GM21737 (cell line): ENCODE results near the gene NFKB2.

Experiments used
- ATAC-seq: cut with Tn5 transposase; IDR thresholded peaks from one replicate; pipeline ENCODE4 v1.9.1; 2021; ENCODE audit warnings: mild to moderate bottlenecking, moderate library complexity; ENCODE audit not compliant: unreplicated experiment

The NFKB2 gene

GRCh38 chr10:102420714-102421506 lies 25.4 kb downstream of the NFKB2 start, which contains the start of gene FBXL15:
FBXL15 (plus strand) TSS chr10:102420836; CDS start chr10:102421130, 294 bp downstream.
- ATAC-seq = peak; percentile 52

GRCh38 chr10:102421507-102421756 lies 25.9 kb downstream of the NFKB2 start:
- no peak for ATAC-seq

GRCh38 chr10:102421757-102422512 lies 26.4 kb downstream of the NFKB2 start:
- peak; percentile 1 for ATAC-seq

DNA sequence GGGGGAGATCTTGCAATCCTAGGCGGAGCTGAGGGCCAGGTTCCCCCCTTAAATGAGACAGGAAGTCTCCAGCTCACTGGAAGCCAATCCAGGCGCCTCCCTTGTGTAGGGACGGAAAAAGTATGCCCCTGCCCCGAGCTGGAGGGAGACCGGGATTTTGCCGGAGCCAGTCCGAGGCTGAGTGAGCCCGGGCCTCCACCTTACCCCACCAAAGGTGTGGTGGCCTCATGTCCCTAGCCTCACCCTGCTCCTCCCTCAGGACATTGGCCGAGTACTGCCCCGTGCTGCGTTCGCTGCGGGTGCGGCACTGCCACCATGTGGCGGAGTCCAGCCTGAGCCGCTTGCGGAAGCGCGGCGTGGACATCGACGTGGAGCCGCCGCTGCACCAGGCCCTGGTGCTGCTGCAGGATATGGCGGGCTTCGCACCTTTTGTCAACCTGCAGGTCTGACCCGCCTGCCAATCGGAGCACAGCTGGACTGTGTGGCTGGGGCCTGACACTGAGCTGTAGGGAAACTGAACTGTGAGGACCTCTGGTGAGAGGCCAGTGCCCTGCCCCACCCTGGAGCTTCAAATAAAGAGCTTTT lies 27.1 kb downstream of the NFKB2 start:
- no peak for ATAC-seq

DNA sequence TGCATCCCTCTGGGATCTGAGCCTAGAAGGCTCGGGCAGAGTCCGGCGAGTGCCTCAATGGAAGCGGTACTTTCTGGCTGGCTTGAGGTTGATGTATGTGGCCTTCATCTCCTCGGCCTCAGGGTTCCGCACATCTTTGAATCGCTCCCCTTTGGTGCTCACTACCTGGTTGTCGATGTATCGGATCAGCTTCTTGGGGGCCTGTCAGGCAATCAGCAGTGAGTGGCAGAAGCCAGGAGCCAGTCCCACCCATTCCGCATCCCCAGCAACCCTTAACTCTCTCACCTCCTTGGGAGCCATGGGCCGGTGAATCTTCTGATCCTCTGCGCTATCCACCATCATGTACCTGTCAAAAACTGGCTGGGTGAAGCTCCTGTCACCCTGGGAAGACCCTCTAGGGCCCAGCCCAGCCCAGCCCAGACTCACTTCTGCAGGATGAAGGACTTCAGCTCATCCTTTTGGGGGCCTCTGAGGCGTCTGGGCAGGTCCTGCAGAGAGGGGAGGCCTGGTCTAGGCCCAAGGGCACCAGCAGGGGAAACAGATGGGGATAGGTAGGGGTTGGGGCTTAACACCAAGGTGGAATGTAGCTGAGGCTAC lies 28.0 kb downstream of the NFKB2 start:
- no peak for ATAC-seq

DNA sequence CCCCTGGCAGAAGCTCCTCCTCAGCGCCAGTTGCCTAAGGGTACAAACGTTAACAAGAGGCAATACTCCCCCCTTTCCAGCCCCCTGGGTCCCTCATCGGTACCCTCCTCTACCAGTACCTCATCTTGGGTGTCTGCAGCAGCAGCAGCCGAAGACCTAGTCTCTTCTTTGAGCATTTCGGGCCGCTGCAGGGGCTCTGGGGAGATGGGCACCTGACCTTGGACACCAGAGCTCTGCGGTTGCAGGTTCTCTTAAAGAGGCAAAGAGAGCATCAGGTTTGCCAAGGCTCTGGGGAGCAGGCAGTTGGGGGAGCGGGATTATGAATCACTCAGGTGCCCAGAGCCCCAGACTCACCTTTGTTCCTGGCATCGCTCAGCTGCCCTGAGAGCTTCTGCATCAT lies 28.6 kb downstream of the NFKB2 start:
- ATAC-seq = no peak

GRCh38 chr10:102424916-102425315 lies 29.4 kb downstream of the NFKB2 start:
- no peak for ATAC-seq

- ATAC-seq = no peak
These were observed 29.9 kb downstream of the NFKB2 start for GRCh38 chr10:102425444-102425843.

DNA sequence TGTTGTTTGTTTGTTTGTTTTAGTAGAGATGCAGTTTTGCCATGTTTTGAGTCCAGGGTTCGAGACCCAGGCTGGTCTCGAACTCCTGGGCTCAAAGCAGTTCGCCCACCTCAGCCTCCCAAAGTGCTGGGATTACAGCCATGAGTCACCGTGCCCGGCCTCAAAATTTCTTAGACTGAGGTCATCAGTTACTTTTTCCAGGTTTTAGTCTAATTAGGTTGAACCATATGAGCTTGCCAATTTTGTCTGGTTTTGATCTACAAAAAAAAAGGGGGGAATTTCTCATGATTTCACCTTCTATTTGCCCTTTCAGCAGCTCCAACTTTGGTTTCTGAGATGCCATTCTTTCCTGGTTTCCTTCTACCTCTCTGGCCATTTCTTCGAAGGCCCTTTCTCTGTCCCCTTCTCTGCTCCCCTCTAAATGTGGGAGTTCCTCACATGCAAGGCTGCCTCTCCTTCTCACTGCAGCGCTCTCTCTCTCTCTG lies 31.3 kb downstream of the NFKB2 start:
- no peak for ATAC-seq

GRCh38 chr10:102429468-102429867 lies 34.0 kb downstream of the NFKB2 start:
- no peak for ATAC-seq

- no peak for ATAC-seq
These were observed 36.1 kb downstream of the NFKB2 start for GRCh38 chr10:102431452-102432124.

DNA sequence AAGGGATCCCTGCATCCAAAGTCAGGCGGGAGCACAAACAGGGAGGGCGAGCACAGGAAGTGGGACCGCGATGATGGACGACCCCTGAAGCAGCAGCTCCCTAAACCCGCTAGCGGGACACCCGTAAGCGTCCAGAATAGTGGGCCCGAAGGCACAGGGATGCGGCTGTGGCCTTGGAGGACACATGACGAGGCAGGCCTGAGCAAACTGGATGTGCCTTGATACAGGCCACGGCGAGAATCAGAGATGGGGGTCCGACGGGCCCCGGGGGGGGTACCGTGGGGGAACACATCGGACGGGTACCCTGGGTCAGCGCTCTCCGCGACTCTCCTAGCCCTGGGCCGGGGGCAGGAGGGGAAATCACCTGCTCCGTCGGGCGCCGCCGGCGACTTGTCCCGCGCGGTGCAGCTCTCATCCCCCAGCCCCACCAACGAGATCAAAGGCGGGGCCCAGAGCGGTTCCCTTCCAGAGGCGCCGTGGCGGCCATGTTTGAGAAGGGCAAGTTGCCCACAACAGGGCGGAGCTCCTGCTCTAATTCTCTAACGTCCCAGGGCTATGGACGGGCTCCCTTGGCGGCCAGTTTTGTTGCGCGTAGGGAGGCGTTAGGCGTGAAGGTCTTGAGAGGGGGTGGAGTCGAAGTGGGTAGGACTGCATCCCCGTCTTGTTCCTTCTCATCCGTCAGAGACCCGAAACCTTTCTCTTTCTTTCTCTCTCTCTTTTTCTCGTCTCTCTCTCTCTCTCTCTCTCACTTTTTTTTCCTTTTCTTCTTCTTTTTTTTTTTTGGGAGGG lies 36.9 kb downstream of the NFKB2 start, which contains the start of gene CUEDC2:
TSS of gene CUEDC2 (minus strand) at position 413 of the 789 bp plus-strand sequence. CDS start 7,386 bp downstream, outside the sequence.
- ATAC-seq = peak; percentile 90

GRCh38 chr10:102433619-102434046 lies 38.1 kb downstream of the NFKB2 start:
- ATAC-seq = no peak

DNA sequence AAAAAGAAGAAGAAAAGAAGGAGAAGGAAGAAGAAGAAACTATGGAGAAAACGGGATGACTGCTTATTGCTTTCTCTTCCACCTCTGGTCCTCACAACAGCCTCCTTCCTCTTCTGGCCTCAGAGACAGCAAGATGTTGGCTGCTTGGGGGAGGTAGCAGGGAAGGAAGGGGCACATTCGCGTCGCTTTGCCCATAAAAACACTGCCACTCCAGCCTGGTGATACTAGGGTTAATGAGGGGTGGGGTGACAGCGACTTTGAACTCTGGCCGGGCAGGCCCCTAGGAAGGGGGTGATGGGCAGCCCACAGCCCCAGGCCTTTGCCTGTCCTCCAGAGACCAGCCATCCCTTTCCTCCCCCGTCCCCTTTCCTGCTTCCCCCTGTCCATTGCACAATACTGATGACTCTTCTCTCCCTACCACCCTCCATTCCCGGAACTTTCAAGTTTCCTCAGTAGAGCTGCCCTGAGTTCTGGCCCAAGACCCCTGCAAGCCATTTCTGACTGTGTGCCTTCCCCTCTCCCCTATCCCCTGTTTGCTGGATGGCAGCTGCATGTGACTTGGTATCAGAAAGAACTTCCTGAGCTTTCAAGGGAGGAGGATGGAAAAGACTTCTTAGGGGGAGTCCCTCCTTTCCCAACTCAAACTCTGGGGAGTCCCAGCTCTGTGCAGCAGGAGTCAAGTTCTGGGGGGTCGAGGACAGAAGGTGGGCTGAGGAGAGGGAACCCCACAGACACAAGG lies 39.1 kb downstream of the NFKB2 start:
- ATAC-seq = no peak

DNA sequence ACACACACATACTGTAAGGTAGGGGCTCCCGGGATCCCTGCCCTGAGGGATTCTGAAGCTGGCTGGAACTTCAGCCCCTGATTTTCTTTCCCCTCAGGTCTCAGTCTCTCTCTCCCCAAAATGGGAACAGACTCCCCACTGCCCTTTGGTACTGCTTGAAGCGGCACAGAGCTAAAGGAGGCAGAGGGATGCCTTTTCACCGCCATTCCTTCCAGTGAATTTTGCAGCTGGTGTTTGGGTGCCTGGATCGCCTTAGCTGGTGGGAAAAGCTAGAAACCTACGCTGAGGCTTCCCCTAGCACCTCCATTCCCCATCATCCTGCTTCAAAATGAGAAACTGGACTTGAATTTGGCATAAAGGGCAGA lies 39.6 kb downstream of the NFKB2 start:
- no peak for ATAC-seq

DNA sequence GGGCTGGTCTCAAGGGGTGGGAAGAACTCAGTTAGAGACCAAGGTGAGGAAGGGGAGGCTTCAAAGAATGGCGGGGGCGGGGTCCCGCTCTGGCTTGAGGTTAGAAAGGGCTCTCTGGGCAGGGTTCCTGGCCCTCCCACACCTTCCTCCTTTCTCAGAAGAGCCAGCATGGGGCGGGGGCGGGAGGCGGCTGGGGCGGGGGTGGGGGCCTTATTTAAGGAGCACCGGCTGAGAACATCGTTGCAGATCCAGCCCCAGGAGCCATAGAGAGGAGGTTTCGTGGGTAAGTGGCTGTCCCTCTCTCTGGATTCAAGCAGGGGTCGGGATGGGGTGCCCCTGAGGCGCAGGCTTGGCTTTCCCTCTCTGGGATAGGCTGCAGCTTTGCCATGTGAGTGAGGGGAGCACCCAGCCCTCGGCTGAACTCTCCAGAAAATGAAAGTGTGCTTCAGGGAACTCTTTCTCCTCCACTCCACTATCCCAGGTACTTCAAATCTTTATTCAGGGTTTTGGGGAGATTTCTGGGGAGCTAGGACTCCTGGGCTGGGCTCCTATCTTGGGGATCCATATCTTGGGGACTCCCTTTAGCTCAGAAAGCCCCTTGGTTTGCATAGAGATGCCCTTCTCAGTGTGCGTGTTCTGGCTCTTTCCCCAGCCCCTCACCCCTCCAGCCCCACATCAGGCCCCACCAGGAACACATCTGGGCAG lies 40.2 kb downstream of the NFKB2 start:
- ATAC-seq = no peak

DNA sequence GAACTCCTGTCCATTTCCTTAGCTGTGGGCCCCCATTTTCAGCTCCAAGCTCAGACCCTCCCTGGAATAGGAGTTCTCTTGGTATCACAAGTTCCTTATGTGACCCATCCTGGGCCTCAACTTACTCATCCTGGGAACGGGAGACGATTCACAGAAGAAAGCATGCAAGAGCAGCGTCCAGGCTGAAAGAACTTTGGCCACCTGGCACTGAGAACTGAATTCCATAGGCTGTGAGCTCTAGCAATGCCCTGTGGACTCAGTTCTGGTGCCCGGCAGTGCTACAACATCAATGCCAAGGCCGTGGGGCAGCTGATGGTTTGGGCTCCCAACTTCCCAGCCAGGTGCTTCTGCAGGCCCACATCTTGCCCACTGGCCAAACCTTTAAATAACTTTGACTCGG lies 40.8 kb downstream of the NFKB2 start:
- no peak for ATAC-seq

DNA sequence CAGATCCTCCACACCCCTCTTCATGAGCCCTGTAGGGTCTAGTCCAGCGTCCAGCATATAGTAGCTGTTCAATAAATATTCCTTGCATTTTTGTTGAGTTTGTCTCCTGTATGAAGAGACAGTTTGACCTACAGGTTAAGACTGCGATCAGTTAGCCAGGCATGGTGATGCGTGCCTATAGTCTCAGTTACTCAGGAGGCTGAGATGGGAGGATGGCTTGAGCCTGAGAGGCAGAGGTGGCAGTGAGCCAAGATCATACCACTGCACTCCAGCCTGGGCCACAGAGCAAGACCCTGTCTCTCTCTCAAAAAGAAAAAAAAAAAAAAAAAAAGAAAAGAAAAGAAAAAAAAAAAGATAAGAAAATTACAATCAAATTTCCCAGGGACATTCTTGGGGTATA lies 42.0 kb downstream of the NFKB2 start:
- ATAC-seq = no peak

GRCh38 chr10:102438374-102438773 lies 42.9 kb downstream of the NFKB2 start:
- ATAC-seq = no peak
